T-helper 9 cell (primary cell): Measurements from ENCODE around the gene FNBP1L.
"Not testable (repeated sequence)": the region's sequence is repeated elsewhere in the genome, so short reads cannot be mapped to it uniquely, and the experiment has no call there.

Experiments
- DNase-seq: peaks from one replicate; pipeline ENCODE4 v3.0.0-alpha.2; 2020

Gene FNBP1L

DNA sequence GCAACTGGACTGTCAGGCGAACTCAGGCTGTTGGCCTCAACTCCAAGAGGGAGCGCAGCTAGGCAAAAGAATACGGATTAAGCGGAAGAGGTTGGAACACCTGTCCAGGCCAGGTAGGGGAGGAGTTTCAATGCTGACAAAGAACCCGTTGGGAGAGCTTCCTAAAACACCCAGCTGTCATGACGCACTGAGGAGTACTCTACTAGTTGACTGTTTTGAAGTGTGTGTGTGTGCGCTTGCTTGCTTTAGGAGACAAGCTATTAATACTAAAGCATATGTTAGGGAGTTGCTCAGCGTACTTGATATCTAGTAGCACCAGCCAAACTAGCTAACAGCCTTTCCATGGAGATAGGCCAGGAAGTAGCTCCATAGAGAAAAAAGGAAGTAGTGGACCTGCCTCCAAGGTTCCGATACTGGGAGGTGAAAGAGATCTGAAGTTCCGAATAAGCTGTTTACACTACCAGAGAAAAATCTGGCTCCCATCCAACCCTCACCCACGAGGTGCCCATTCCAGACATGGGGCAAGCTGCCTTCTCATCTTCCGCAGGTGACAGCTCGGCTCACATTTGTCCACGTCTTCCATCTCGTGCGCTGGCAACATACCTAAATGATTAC is 974 bp upstream of the FNBP1L start:
- no peak for DNase-seq

DNA sequence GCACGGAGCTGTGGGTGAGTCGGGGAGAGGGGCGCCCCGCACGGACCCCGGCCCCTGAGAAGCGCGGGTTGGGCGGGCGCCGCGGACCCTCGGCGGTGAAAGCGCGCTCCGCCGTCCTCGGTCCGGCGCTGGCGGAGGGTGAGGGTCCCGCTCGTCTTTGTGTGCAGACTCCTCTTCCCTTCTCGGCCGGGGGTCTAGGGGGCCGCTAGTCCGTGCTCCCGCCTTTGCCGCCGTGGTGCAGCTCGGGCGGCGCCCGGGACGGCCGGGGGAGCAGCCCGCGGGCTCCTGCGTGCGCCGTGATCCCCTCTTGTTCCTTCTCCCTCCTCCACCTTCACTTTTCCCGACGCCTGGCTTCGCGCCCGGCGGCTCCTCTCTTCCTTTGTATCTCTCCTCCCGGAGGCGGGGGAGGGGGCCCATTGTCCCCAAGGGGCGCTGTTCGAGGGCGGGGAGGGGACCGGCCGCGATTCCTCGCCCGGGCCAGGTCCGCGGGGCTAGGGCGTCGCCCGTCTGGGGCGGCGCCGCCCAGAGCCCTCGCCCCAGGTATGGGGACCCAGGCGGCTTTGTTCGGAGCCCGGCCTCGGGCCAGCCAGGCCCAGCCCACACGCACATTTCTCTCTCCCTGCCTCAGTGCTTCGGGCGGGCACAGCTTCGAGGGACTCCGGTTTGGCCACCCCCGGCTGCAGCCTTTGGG is 519 bp downstream of the FNBP1L start:
- peak; percentile 11 for DNase-seq

DNA sequence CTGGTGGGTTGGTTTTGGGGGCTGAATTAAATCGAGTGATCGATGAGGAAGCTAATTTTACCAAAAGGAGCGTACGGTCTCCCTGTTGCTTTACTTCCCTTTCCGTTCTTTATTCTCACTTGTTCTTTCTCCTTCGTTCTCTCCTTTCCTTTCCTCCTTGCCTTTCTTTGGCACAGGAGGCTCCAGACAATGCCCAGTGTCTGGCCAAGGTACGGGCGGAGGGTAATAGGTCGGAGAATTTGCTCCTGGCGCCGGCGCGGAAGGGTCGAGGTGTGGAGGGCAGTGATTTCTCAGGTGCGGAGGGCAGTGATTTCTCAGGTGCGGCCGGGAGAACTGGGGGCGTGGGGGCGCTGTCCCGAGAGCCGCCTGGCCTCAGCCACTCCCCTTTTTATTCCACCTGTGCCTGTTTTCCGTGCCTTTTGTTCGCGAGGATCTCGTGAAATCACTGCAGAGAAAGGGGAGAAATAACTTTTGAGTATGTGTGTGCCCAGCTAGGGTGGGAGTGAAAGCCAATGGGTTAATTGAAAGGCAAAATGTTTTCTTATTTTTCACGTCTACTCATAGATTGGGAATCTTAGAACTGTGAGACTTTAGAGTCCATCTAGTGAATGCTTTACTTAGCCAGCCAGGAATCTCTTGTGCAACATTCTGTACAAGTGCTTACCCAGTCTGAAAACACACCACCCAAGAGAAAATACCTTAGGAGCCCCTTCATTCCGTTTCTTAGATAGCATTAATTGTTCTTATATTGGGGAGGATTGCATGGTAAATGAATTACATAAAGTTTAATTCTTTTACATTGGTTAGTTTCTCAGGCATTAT is 1.3 kb downstream of the FNBP1L start:
- no peak for DNase-seq

DNA sequence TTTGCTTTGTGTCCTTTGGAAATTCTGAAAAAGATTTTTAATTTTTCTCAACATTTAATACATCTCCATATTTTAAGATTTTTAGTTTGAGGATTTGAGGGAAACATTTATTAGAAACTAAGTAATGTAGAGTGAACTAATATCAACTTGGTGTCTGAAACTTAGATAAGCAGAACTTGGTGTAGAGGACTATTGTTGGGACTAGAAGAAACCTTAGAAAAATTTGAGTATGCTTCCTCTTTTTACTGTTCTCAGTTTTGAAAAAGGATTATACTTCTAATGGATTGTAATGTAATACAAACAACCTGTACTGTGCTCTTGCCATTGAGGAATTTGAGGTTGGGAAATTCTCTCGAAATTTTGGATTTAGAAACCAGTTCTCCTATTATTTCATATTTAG is 2.4 kb downstream of the FNBP1L start:
- DNase-seq = no peak

DNA sequence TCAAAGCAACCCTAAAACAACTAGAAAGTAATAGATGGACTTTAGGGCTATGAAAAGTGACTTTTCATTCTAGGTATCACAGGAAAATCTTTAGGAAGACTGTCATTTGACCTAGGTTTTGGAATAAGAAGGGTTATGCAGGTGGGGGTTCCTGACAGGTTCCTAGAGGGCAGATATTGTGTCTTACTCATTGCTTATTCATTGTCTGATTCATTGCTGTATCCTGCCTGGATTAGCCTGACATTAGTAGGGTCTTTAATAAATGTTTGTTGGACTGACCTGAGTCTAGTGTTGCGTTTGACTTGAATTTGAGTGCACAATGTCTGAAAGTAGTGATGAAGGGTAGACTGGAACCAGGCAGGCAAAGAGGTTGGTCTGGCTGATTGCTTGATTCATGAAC is 6.0 kb downstream of the FNBP1L start:
- DNase-seq = no peak

DNA sequence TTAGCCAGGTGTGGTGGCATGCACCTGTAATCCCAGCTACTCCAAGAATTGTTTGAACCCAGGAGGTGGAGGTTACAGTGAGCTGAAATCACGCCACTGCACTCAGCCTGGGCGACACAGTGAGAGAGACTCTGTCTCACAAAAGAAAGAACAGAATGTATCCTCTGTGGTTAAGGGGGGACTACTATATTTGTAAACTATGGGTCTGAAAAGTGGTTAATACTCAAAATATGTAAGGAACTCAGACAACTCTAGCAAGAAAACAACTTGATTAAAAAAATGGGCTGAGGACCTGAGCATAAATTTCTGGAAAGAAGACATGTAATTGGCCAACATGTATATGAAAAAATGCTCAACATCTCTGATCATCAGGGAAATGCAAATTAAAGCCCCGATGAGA is 11.2 kb downstream of the FNBP1L start:
- no peak for DNase-seq

DNA sequence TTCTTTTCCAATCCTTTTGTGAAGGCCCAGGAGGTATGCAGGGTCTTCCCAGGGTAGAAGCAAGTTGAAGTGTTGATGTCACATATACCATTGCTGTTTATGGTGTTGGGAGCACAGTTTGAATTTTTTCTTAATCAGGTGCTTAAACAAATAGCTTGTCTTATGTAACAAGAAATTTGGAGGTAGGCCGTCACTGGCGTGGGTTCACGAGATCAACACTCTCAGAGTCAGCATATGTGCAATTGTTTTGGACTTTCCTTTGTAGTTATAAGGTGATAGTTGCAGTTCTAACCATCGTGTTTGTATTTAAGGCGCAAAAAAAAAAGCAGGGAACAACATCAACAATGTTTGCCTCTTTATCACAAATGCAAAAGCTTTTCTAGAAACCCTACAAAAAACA is 13.3 kb downstream of the FNBP1L start:
- DNase-seq = no peak

DNA sequence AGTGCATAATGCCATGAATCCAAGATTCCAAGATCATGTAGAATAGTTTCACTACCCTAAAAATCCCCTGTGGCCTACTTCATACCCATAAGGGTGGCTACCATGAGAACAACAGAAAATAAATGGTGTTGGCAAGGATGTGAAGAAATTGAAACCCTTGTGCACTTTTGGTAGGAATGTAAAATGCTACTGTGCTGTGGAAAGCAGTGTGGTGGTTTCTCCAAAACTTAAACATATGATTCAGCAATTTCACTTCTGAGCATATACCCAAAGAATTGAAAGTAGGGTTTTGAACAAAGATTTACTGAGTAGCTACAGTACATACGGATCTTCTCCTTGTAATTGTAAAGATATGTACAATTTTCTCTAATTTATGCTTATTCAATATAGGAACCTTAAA is 16.0 kb downstream of the FNBP1L start:
- no peak for DNase-seq

DNA sequence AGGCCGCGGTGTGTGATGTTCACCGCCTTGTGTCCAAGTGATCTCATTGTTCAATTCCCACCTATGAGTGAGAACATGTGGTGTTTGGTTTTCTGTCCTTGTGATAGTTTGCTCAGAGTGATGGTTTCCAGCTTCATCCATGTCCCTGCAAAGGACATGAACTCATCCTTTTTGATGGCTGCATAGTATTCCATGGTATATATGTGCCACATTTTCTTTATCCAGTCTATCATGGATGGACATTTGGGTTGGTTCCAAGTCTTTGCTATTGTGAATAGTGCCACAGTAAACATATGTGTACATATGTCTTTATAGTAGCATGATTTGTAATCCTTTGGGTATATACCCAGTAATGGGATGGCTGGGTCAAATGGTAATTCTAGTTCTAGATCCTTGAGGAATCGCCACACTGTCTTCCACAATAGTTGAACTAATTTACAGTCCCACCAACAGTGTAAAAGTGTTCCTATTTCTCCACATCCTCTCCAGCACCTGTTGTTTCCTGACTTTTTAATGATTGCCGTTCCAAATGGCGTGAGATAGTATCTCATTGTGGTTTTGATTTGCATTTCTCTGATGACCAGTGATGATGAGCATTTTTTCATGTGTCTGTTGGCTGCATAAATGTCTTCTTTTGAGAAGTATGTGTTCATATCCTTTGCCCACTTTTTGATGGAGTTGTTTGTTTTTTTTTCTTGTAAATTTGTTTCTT is 17.6 kb downstream of the FNBP1L start:
- not testable (repeated sequence) for DNase-seq

DNA sequence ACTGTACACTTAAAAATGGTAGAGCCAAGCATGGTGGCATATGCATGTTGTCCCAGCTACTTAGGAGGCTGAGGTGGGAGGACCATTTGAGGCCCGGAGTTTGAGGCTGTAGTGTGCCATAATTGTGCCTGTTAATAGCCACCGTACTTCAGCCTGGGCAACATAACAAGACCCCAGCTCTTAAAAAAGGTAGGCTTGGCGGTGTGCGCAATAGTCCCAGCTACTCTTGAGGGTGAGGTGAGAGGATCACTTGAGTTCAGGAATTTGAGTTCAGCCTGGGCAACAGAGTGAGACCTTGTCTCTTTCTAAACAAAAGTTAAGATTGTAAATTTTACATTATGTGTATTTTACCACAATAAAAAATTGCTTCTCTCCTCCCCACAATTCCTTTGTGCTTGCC is 19.7 kb downstream of the FNBP1L start:
- no peak for DNase-seq

DNA sequence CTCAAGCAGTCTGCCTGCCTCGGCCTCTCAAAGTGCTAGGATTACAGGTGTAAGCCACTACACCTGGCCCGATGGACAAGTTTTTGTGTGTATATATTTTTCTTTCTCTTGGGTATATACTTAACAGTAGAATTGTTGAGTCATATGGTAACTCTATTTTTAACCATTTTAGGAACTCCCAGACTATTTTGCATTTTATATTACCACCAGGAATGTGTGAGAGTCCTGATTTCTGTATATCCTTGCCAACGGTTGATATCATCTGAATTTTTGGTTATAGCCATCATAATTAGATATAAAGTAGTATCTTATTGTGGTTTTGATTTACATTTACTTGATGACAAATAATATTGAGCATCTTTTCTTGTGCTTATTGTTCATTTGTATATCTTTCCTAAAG is 20.7 kb downstream of the FNBP1L start:
- no peak for DNase-seq

DNA sequence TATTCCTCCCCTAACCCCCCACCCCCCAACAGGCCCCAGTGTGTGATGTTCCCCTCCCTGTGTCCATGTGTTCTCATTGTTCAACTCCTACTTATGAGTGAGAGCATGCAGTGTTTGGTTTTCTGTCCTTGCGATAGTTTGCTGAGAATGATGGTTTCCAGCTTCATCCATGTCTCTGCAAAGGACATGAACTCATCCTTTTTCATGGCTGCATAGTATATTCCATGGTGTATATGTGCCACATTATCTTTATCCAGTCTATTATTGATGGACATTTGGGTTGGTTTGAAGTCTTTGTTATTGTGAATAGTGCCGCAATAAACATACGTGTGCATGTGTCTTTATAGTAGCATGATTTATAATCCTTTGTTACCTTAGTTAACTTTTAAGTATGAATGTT is 21.3 kb downstream of the FNBP1L start:
- DNase-seq = not testable (repeated sequence)

DNA sequence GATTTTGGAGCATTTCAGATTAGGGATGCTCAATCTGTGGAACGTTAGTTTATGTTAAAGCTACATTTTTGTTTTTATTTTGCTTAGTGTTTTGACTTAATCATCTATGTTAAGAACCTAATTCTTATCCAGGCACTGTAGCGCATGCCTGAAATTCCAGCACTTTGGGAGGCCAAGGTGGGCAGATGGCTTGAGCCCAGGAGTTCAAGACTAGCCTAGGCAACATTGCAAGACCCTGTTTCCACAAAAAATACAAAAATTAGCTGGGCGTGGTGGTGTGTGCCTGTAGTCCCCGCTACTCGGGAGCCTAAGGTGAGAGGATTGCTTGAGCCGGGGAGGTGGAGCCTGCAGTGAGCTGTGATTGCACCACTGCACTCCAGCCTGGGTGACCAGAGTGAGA is 23.4 kb downstream of the FNBP1L start:
- no peak for DNase-seq

DNA sequence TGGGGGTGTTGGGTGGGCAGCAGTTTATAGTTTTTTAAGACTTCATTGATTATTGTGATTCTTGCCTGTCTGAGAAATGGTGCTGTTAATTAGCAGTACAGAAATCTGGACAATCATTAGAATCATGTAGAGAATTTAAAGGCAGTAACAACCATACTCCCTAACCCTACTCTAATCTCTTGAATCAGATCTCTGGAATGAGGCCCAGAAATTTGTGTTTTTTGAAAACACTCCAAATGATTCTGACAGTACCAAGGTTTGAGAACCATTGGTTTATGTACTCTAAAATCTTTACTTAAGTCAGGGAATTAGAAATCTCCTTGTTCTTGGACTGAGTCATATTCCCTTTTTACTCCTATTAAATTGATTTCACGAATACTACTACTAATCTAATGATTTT is 24.0 kb downstream of the FNBP1L start:
- DNase-seq = no peak

DNA sequence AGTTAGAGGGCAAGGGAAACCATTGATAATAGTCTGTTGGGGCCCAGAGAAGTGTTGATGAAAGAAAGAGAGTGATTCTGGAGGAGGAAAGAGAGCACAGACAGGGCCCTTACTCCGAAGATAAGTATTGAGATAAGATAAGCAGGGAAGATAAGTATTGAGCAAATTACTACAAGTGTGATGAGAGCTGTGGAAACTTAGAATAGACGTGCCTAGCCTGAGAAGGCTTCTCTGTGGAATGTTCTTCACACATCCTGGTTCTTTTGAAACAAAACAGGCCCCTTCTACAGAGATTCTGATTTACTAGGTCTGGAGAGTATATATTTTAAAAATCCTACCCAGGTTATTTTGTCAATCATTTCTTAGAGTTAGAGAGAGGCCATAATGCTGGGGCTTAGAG is 26.4 kb downstream of the FNBP1L start:
- no peak for DNase-seq

DNA sequence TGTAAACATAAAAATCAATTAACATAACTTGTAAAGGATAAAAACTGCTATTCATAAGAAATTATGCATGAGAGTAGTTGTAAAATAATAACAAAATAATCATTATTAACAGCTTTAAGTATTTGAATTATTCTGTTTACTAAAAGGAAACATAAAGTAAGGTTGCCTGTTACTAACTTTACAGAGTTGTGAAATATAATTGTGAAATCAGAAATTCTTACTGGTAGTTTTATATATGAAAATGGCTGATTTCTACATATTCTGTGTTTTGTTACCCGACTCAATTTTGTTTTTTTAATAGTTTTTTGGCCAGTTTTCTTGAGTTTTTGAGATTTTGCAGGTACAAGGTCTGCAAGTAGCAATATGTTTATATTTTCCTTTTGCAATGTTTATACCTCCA is 27.8 kb downstream of the FNBP1L start:
- no peak for DNase-seq

DNA sequence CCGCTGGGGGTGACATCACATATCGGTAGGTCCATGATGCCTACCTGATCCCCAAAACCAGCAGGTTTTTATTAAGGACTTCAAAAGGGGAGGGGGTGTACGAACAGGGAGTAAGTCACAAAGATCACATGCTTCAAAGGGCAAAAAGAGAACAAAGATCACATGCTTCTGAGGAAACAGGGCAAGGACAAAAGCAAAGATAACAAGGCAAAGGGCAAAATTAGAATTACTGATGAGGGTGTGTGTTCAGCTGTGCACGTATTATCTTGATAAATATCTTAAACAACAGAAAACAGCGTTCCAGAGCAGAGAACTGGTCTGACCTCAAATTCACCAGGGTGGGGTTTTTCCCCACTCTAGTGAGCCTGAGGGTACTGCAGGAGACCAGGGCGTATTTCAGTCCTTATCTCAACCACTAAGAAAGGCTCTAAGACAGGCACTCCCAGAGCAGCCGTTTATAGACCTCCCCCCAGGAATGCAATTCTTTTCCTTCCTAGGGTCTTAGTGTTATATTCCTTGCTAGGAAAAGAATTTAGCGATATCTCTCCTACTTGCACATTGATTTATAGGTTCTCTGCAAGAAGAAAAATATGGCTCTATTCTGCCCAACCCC is 31.3 kb downstream of the FNBP1L start:
- DNase-seq = not testable (repeated sequence)

DNA sequence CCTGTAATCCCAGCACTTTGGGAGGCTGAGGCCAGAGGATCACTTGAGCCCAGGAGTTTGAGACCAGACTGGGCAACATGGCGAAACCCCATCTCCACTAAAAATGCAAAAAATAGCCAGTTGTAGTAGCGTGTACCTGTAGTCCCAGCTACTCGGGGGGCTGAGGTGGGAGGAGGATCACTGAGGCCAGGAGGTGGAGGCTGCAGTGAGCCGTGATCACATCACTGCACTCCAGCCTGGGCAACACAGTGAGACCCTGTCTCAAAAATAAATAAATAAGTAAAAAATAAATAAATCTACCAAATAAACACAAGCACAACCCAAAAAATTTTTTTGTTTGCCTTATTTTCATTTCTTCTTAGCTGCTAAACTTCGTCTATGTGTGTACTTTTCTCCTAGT is 34.0 kb downstream of the FNBP1L start:
- DNase-seq = not testable (repeated sequence)

DNA sequence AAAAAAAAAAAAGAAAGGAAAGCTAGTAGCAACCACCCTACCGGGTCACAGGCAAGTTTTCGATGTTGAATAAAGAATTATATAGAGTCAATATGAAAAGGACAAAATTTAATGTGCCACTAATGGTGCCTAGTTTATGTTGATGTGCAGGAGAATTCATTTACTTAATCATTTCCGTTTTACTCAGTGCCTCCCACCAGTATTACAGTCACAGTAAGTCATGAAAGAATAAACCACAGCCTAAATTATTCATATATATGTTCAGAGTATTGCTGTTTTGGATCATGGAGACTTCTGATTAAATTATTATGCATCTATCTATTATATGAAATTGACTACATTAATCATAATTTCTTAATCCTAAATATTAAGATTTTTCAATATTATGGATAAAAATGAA is 35.3 kb downstream of the FNBP1L start:
- no peak for DNase-seq

DNA sequence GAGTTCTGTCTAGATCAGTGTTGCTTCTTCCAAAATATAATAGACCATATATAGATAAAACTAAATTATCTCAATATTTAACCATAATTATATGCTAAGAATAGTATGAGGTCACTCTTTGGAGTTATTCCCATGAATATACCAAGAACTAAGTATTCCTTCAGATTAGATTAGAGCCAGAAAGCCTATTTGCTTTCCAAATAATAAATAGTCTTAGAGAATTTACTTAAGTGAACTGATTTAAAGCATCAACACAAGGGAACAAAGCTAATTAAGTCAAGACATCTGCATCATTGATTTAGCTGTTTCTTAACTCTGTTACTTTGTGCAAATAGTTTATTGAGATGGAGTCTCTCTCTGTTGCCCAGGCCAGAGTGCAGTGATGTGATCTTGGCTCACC is 35.7 kb downstream of the FNBP1L start:
- no peak for DNase-seq

DNA sequence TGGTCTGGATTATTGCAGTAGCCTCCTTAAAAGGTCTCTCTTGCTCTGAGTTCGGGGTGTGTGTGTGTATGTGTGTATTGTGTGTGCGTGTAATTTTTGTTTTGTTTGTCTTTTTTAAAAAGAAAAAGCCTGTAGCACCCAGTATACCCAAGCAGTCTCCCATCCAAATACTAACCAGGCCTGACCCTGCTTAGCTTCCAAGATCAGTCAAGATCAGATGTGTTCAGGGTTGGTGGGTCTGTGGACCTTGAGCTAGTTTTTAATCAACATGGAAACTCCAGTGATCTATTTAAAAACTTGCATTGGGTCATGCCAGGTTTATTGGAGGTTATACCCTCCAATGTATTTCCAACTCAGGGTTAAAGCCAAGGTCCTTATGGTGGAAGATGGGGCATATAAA is 40.3 kb downstream of the FNBP1L start:
- no peak for DNase-seq

DNA sequence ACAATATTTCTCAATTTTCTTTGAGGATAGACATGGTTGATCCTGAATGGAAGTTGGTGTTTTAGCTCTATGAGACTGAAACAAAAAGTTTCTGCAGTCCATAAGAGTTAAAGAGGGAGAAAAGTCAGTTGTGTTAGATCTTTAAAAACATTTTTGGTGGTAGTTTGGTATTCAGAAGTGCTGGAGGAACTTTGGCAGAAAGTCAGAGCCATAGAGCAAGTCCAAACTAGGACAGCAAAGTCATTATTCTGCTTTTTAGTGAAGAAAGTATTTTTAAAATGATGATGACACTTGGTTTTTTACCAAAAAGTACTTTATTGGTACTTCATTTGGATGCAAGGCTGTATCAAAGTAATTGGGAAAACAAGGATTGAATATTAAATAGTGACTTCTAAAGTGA is 41.8 kb downstream of the FNBP1L start:
- DNase-seq = no peak

DNA sequence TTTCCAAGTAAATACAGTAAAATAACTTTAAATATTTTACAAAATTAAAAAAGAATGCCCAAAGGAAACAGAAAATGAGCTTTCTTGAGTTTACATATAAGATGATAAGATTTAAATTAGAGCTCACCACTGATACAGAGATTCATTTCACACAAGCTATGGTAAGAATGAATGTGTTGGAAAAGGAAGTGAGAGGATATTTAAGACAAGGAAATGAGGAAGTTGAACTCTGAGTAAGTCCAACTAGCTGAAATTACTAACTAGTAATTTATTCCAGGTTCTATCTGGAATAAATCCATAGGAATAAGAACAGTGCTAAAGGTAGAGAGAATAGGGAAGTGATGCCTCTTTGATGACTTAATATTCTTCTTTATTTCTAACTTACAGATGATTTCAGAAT is 42.4 kb downstream of the FNBP1L start:
- DNase-seq = no peak
